ENCODE results near the gene HERC4.
"Not testable (repeated sequence)": the region's sequence is repeated elsewhere in the genome, so short reads cannot be mapped to it uniquely, and the experiment has no call there.

The HERC4 gene

DNA sequence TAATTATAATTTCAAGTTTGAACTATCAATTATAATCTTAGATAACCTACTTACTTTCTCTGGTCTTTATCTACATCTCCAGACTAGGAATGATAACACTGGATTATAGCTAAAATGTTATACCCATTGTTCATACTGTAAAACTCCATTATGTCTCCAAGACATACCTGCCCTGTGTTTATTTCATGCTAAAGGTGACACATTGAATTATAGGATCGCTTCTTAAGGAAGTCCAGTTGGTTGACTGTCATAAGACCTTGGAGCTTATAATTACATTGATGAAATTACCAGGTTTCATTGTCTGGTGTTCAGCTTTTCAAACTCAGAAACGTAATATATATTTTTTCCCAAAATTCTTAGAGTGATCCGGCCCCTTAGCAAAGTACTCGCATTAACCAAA is 15.5 kb upstream of the HERC4 start:
- no peak for DNase-seq (ENCODE audit: low read depth)

- DNase-seq (ENCODE audit: low read depth): no peak
These were observed 13.7 kb upstream of the HERC4 start for GRCh38 chr10:68088740-68089139.

DNA sequence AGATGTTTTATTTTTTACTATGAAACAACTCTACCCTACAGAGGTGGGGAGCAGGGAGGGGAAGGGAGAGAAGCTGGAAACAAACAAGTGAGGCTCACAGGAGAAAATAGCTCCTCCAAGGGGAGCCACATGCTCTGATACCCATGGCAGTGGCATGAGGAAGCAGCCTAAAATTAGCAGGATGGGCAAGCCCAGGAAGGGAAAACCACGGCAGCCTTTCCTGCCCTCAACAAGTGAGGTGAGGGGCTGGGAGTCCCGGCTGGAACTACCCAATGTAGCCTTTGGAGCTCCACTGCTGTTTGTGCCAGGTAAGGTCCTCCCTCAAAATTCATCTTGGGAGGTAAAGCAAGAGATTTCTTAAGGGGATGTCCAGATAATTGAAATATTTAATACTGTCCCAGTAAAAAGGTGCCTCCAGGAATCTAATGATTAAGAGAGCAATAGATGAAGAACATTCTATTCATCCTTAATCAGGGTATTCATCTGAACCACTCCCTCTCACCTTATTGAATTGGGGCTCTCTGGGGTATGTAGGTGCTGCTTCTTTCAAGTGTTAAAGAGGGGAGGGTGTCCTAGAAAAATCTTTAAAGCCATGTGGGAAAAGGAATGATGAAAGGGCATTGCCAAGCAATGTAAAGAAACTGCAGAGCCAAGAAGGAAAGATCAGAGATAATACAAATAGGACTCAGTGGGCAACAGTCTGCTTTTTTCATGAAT is 12.8 kb upstream of the HERC4 start:
- DNase-seq (ENCODE audit: low read depth): no peak

- DNase-seq (ENCODE audit: low read depth): no peak
These were observed 12.0 kb upstream of the HERC4 start for GRCh38 chr10:68086910-68087684.

GRCh38 chr10:68086011-68086410 is 10.9 kb upstream of the HERC4 start:
- DNase-seq (ENCODE audit: low read depth): no peak

- no peak for DNase-seq (ENCODE audit: low read depth)
These were observed 9.4 kb upstream of the HERC4 start for GRCh38 chr10:68084469-68084868.

DNA sequence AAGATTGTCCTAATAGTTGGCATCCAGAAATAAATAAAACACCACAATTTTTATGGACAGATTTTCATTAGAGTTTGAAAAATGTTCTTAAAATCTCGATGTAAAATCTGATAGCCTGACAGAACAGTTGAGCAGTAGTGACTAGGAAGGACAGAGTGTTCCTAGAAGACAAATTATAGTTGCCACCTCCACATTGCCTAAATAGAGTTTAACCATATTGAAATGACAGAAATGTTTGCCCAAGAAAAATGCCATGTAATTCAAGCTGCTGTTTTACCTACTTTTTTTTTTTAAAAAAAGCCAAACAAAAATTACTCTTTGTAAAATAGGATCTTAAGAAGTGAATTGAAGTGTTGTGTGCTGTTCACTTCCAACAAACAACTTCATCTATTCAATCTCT is 8.9 kb upstream of the HERC4 start:
- DNase-seq (ENCODE audit: low read depth): no peak

GRCh38 chr10:68082872-68083271 is 7.8 kb upstream of the HERC4 start:
- no peak for DNase-seq (ENCODE audit: low read depth)

DNA sequence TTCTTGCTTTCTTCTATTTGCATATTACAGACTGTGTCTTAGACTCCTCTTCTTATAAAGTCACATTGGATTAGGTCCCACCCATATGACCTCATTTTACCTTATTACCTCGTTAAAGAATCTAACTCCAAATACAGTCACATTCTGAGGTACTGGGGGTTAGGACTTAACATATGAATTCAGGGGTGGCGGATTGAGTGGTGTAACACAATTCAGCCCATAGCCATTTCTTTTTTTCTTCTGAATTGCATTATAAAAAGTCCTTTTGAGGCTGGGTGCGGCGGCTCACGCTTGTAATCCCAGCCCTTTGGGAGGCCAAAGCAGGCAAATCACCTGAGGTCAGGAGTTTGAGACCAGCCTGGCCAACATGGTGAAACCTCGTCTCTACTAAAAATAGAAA is 6.8 kb upstream of the HERC4 start:
- no peak for DNase-seq (ENCODE audit: low read depth)

GRCh38 chr10:68080853-68081431 is 5.9 kb upstream of the HERC4 start:
- no peak for DNase-seq (ENCODE audit: low read depth)

DNA sequence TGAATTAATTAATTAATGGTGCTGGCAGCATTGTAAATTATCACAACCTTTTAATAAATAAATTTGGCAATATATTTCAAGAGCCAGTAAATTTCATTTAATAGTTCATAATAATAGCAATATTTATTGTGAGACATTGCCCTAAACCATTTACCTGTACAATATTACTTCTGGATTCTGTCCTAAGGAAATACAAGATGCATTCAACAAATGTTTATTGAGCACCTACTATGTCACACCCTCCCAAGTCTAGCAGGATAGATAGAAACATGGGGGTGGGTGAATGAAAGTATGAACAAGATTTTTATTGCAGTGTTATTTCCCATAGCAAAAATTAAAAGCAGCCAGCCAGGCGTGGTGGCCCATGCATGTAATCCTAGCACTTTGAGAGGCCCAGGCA is 4.4 kb upstream of the HERC4 start:
- no peak for DNase-seq (ENCODE audit: low read depth)

GRCh38 chr10:68077026-68077425 is 1.9 kb upstream of the HERC4 start:
- no peak for DNase-seq (ENCODE audit: low read depth)

- DNase-seq (ENCODE audit: low read depth): not testable (repeated sequence)
These were observed 998 bp upstream of the HERC4 start for GRCh38 chr10:68076081-68076480.

GRCh38 chr10:68075550-68076004 is 494 bp upstream of the HERC4 start:
- DNase-seq (ENCODE audit: low read depth): no peak

DNA sequence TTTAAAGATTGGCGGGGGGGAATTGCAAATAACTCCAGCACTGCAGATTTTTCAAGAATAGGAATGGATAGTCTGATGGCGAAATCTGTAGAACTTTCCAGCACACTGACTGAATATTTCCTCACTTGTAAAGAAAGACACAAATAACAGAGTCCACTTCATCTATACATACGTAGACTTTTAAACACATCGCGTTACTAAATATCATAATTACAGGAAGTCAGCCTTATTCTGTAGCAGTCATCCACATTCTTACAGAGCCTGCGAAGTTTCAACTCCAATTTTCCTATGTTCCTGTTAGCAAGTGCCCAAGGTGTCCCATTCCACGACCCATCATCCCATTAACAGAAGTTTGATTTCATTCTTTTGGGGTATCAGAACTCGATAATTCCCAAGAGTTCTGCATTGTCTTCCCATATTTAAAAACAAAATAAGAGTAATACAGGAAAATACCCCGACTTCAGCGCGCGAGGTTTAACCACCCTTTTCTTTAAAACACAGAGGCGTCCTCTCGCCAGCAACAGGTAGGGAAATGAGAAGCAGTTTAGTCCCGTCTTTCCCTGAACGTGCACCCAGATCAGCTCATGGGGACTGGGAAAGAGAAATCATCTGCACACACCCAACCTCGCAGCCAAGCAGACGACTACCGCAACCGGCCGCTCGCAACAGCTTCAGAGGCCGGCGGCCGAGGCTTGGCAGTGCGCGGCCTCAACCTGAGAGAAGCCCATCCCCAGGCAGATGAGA is 880 bp downstream of the HERC4 start:
- no peak for DNase-seq (ENCODE audit: low read depth)

DNA sequence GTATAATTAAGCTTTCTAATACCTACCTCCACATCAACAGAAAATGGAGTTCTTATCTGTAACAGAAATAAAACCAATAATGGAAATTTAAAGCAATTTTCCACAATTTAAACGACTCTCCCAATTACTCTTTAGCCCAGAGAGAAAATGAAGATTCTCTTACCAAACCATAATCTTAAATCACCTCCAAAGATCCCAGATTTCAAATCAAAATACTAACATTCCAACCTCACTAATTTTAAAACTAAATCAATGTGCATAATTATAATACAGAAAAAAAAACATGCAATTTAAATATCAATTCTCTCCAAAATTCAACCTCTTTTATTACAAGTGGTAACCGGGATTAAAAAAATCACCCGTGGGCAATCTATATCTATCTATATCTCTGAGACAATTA is 1.5 kb downstream of the HERC4 start:
- DNase-seq (ENCODE audit: low read depth): no peak

DNA sequence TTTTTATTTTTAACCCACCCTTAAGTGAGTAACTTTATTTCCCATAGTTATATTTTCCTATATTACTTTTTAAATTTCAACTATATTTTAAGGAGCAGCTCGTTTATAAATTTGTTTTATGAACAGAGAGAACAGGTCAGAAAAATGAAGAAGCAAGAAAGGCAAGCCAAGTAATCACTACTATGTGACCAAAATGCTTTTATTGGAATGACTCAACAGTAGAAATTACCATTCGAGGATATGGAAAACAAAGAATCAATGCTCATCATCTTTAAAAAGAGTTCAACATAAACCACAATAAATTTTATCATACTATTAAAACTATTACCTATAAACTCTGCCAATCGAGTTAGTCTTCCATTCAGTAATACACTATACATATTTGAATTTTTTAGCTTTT is 7.6 kb downstream of the HERC4 start:
- no peak for DNase-seq (ENCODE audit: low read depth)

- no peak for DNase-seq (ENCODE audit: low read depth)
These were observed 8.1 kb downstream of the HERC4 start for GRCh38 chr10:68067029-68067428.

- no peak for DNase-seq (ENCODE audit: low read depth)
These were observed 21.5 kb downstream of the HERC4 start for GRCh38 chr10:68053553-68053952.

- DNase-seq (ENCODE audit: low read depth): no peak
These were observed 22.6 kb downstream of the HERC4 start for GRCh38 chr10:68052463-68052862.

GRCh38 chr10:68049289-68050078 is 25.6 kb downstream of the HERC4 start:
- DNase-seq (ENCODE audit: low read depth): no peak
